HepG2 (cell line): ENCODE data around the gene SERTAD3. TPM values are rescaled to one million over a fixed set of nuclear protein-coding genes. Genes with fewer than 3 reads are reported as not detected.

Source experiments
- ATF7 ChIP-seq, 2 experiments: fragments of 450-650 bp in 1 of 2; sonication (generic) in 1 of 2; formaldehyde crosslinking in 1 of 2; IDR thresholded peaks; 2 replicates each; pipeline versions ENCODE4 v1.4.0 to v1.6.1; 2016 to 2020; ENCODE audit warnings: antibody characterized with exemption in 1 of 2, mild to moderate bottlenecking in 1 of 2, missing genetic modification reagents in 1 of 2
- CAMTA2 ChIP-seq: sonication (generic); formaldehyde crosslinking; IDR thresholded peaks from 2 replicates; pipeline ENCODE4 v1.4.0; 2020; ENCODE audit warnings: mild to moderate bottlenecking, missing genetic modification reagents, borderline replicate concordance
- CEBPG ChIP-seq: IDR thresholded peaks from 2 replicates; pipeline ENCODE4 v1.6.1; 2016
- ERF ChIP-seq: IDR thresholded peaks from 2 replicates; pipeline ENCODE4 v1.6.1; 2018; ENCODE audit warnings: missing biosample characterization, missing genetic modification reagents
- KDM3A ChIP-seq: IDR thresholded peaks from 2 replicates; pipeline ENCODE4 v1.6.1; 2018; ENCODE audit warnings: low read depth, missing compliant biosample characterization
- MTF2 ChIP-seq: sonication (generic); formaldehyde crosslinking; IDR thresholded peaks from 2 replicates; pipeline ENCODE4 v1.5.0; 2020; ENCODE audit warnings: missing genetic modification reagents, borderline replicate concordance
- NFE2 ChIP-seq: sonication (generic); formaldehyde crosslinking; IDR thresholded peaks from 2 replicates; pipeline ENCODE4 v1.4.0; 2020; ENCODE audit warnings: missing genetic modification reagents
- NFE2L1 ChIP-seq: sonication (generic); formaldehyde crosslinking; IDR thresholded peaks from 2 replicates; pipeline ENCODE4 v1.4.0; 2020; ENCODE audit warnings: missing genetic modification reagents, mild to moderate bottlenecking, borderline replicate concordance
- NFIC ChIP-seq: IDR thresholded peaks from 2 replicates; pipeline ENCODE4 v1.6.1; 2012; ENCODE audit warnings: mild to moderate bottlenecking, low read length, inconsistent platforms
- POLR2AphosphoS2 ChIP-seq: IDR thresholded peaks from 2 replicates; pipeline ENCODE4 v1.6.1; 2011; ENCODE audit warnings: low read depth, low read length, improper control_type of control experiment
- SIN3B ChIP-seq: fragments of 150-350 bp; IDR thresholded peaks from 2 replicates; pipeline ENCODE4 v1.6.1; 2014; ENCODE audit warnings: low read length
- SNRNP70 ChIP-seq: fragments of 200-400 bp; formaldehyde crosslinking; IDR thresholded peaks from 2 replicates; pipeline ENCODE4 v1.6.1; 2017; ENCODE audit warnings: mild to moderate bottlenecking, low read depth, low read length, moderate library complexity
- TAF1 ChIP-seq: sonication (generic); formaldehyde crosslinking; IDR thresholded peaks from 2 replicates; pipeline ENCODE4 v1.4.0; 2020; ENCODE audit warnings: missing genetic modification reagents
- YEATS4 ChIP-seq: sonication (generic); formaldehyde crosslinking; IDR thresholded peaks from 2 replicates; pipeline ENCODE4 v1.4.0; 2020; ENCODE audit warnings: missing genetic modification reagents, borderline replicate concordance
- ZFP36L2 ChIP-seq: sonication (generic); formaldehyde crosslinking; IDR thresholded peaks from 2 replicates; pipeline ENCODE4 v1.4.0; 2020; ENCODE audit warnings: missing genetic modification reagents
- ZMYM4 ChIP-seq: sonication (generic); formaldehyde crosslinking; IDR thresholded peaks from 2 replicates; pipeline ENCODE4 v1.8.1; 2023; ENCODE audit warnings: mild to moderate bottlenecking, missing genetic modification reagents
- ZNF564 ChIP-seq: sonication (generic); formaldehyde crosslinking; IDR thresholded peaks from 2 replicates; pipeline ENCODE4 v1.8.1; 2023; ENCODE audit warnings: mild to moderate bottlenecking, missing genetic modification reagents
- ZNF788 ChIP-seq: sonication (generic); formaldehyde crosslinking; IDR thresholded peaks from 2 replicates; pipeline ENCODE4 v1.5.0; 2020; ENCODE audit warnings: mild to moderate bottlenecking, missing genetic modification reagents, borderline replicate concordance
- ZSCAN22 ChIP-seq: sonication (generic); formaldehyde crosslinking; IDR thresholded peaks from 2 replicates; pipeline ENCODE4 v1.4.0; 2020; ENCODE audit warnings: mild to moderate bottlenecking, missing genetic modification reagents
- polyA plus RNA-seq, 8 experiments: library from polyadenylated mRNA; depleted of rRNA in 3 of 8; stranded (reverse) in 7 of 8; unstranded in 1 of 8; fragments of >200 nt; fragmentation: Illumina TruSeq in 4 of 8; extraction: Trizol in 4 of 8; gene quantifications; 2 replicates each; pipeline versions ENCODE4 v1.2.1 to v1.2.3, GENCODE V29; 2011 to 2016; ENCODE audit warnings: low read depth in 4 of 8, missing spikeins in 1 of 8, mixed read lengths in 1 of 8; ENCODE audit not compliant: insufficient read depth in 1 of 8
- total RNA-seq, 5 experiments: library from RNA; depleted of rRNA; stranded (reverse); fragments of >200 nt; fragmentation: Illumina TruSeq; extraction: Trizol; gene quantifications; 2 replicates each; pipeline ENCODE4 v1.2.3, GENCODE V29; 2016; ENCODE audit warnings: low read depth in 1 of 5
- TF ChIP-seq, protein P1 (sequence below): sonication (generic); formaldehyde crosslinking; IDR thresholded peaks from 2 replicates; pipeline ENCODE4 v1.4.0; 2020; ENCODE audit warnings: missing genetic modification reagents
- TF ChIP-seq, protein P2 (sequence below): sonication (generic); formaldehyde crosslinking; IDR thresholded peaks from 2 replicates; pipeline ENCODE4 v1.8.0; 2022; ENCODE audit warnings: missing genetic modification reagents, low read depth, mild to moderate bottlenecking, borderline replicate concordance
- TF ChIP-seq, protein P3 (sequence below): sonication (generic); formaldehyde crosslinking; IDR thresholded peaks from 2 replicates; pipeline ENCODE4 v1.4.0; 2020; ENCODE audit warnings: mild to moderate bottlenecking, missing genetic modification reagents
- TF ChIP-seq, protein P4 (sequence below): sonication (generic); formaldehyde crosslinking; IDR thresholded peaks from 2 replicates; pipeline ENCODE4 v1.4.0; 2020; ENCODE audit warnings: missing genetic modification reagents
- TF ChIP-seq, protein P5 (sequence below): IDR thresholded peaks from 2 replicates; pipeline ENCODE4 v1.6.1; 2018; ENCODE audit warnings: missing genetic modification reagents

SERTAD3 gene
- total and polyA plus RNA-seq, 2 of the 13 experiments (the other 11 are each of a cell fraction or from before 2014, with no cell fraction given), result 9.6 to 16.9 TPM

DNA sequence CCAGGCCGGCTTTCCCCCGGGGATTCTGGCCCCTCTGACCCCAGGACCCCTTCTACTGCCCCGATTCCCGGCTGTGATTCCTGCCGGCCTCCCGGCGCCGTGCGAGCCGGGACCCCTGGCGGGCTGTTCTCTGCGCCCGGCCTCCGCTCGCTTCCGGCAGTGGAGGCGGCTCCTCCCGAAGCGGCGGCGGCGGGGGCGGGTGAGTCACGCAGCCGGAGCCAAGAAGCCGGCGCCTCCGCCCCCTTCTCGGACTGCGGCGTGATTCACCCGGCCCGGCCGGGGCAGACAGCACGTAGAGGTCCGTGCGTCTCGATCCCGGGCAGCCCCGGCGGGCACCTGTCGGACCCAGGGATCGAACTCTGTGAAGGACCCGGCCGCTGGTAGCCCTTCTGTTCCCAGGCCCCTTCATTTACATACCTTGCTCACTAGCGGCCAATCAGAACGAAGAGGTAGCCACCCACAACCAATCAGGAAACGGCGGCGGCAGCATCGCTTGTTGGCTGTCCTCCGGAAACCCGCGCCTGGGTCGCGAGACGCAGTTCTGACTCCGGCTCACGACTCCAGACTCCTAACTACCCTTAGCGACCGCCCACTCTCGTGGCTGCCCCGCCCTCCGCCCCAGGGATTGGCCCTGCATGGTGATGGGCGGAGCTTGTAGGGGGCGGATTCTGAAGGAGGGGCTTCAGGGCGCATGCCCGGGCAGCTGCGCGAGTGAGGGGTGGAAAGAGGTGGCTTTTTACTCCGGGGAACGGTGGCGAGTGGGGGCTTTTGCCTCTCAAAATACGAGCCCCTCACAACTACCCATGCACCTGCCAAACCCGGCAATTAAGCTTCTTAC is 18.5 kb downstream of the SERTAD3 start, which contains the start of gene SERTAD1 (continued):
- TF ChIP-seq, protein P1, sequence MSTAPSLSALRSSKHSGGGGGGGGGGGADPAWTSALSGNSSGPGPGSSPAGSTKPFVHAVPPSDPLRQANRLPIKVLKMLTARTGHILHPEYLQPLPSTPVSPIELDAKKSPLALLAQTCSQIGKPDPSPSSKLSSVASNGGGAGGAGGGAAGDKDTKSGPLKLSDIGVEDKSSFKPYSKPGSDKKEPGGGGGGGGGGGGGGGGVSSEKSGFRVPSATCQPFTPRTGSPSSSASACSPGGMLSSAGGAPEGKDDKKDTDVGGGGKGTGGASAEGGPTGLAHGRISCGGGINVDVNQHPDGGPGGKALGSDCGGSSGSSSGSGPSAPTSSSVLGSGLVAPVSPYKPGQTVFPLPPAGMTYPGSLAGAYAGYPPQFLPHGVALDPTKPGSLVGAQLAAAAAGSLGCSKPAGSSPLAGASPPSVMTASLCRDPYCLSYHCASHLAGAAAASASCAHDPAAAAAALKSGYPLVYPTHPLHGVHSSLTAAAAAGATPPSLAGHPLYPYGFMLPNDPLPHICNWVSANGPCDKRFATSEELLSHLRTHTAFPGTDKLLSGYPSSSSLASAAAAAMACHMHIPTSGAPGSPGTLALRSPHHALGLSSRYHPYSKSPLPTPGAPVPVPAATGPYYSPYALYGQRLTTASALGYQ (CRISPR knock-in tag), result no peak
- TF ChIP-seq ZFP36L2, result no peak
- peak; percentile 67; the same call in 1 of the 2 replicates for TF ChIP-seq YEATS4 (CRISPR knock-in tag)
- TF ChIP-seq SNRNP70, result no peak
- no peak for TF ChIP-seq ATF7 (IDR thresholded peaks at IDR 0.05)
- TF ChIP-seq ATF7 (CRISPR knock-in tag; IDR thresholded peaks at IDR 0.05), result no peak
- TF ChIP-seq, protein P2, sequence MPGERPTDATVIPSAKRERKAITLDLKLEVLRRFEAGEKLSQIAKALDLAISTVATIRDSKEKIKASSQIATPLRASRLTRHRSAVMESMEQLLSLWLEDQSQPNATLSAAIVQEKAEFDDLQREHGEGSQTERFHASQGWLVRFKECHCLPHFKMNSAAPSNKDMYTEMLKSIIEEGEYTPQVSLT (CRISPR knock-in tag), result no peak
- peak; percentile 95 for TF ChIP-seq TAF1
- no peak for TF ChIP-seq MTF2
- TF ChIP-seq NFIC, result no peak
- no peak for TF ChIP-seq CAMTA2
- TF ChIP-seq SIN3B, result no peak
- peak; percentile 7; the same call in 1 of the 2 replicates for TF ChIP-seq ZNF788 (CRISPR knock-in tag)
- peak; percentile 22; the same call in 1 of the 2 replicates for TF ChIP-seq KDM3A (CRISPR knock-in tag)
- peak; percentile 69 for TF ChIP-seq ZMYM4 (CRISPR knock-in tag)
- TF ChIP-seq, protein P3, sequence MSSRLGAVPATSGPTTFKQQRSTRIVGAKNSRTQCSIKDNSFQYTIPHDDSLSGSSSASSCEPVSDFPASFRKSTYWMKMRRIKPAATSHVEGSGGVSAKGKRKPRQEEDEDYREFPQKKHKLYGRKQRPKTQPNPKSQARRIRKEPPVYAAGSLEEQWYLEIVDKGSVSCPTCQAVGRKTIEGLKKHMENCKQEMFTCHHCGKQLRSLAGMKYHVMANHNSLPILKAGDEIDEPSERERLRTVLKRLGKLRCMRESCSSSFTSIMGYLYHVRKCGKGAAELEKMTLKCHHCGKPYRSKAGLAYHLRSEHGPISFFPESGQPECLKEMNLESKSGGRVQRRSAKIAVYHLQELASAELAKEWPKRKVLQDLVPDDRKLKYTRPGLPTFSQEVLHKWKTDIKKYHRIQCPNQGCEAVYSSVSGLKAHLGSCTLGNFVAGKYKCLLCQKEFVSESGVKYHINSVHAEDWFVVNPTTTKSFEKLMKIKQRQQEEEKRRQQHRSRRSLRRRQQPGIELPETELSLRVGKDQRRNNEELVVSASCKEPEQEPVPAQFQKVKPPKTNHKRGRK, result no peak
- no peak for TF ChIP-seq NFE2L1 (CRISPR knock-in tag)
- no peak for TF ChIP-seq POLR2AphosphoS2
- TF ChIP-seq, protein P4, sequence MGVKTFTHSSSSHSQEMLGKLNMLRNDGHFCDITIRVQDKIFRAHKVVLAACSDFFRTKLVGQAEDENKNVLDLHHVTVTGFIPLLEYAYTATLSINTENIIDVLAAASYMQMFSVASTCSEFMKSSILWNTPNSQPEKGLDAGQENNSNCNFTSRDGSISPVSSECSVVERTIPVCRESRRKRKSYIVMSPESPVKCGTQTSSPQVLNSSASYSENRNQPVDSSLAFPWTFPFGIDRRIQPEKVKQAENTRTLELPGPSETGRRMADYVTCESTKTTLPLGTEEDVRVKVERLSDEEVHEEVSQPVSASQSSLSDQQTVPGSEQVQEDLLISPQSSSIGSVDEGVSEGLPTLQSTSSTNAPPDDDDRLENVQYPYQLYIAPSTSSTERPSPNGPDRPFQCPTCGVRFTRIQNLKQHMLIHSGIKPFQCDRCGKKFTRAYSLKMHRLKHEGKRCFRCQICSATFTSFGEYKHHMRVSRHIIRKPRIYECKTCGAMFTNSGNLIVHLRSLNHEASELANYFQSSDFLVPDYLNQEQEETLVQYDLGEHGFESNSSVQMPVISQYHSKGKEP (CRISPR knock-in tag), result no peak
- 0 out of 2 replicates have a peak, but pooled peaks have one; percentile 47 for TF ChIP-seq ZSCAN22 (CRISPR knock-in tag)
- peak; percentile 32; the same call in 1 of the 2 replicates for TF ChIP-seq ERF (CRISPR knock-in tag)
- TF ChIP-seq CEBPG (CRISPR knock-in tag), result no peak
- TF ChIP-seq, protein P5, sequence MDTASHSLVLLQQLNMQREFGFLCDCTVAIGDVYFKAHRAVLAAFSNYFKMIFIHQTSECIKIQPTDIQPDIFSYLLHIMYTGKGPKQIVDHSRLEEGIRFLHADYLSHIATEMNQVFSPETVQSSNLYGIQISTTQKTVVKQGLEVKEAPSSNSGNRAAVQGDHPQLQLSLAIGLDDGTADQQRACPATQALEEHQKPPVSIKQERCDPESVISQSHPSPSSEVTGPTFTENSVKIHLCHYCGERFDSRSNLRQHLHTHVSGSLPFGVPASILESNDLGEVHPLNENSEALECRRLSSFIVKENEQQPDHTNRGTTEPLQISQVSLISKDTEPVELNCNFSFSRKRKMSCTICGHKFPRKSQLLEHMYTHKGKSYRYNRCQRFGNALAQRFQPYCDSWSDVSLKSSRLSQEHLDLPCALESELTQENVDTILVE (CRISPR knock-in tag), result no peak
- TF ChIP-seq ZNF564 (CRISPR knock-in tag), result no peak
- no peak for TF ChIP-seq NFE2 (CRISPR knock-in tag)
